ENCODE measurements around the gene PCDHGB3.

PCDHGB3 gene

DNA sequence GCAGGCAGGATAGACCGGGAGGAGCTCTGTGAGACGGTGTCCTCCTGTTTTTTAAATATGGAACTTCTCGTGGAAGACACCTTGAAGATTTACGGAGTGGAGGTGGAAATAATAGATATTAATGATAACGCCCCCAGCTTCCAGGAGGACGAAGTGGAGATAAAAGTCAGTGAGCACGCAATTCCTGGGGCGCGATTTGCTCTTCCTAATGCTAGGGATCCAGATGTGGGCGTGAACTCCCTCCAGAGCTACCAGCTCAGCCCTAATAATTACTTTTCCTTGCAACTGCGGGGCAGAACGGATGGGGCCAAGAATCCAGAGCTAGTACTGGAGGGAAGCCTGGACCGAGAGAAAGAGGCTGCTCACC is 51.4 kb downstream of the PCDHGB3 start:
- DNase-seq = no peak
